Testis (tissue), 3 donors: ENCODE data around the gene STK33. TPM values are rescaled to one million over a fixed set of nuclear protein-coding genes. Genes with fewer than 3 reads are reported as not detected.

Source experiments
- DNase-seq: peaks from one replicate; pipeline ENCODE4 v3.0.0-alpha.2; 2019
- H3K27ac ChIP-seq, 2 donors: fragments of 200-600 bp; sonication (generic); one replicate each; pipeline ENCODE4 v1.5.1; 2019
- H3K27me3 ChIP-seq: fragments of 200-600 bp; sonication (generic); one replicate; pipeline ENCODE4 v1.5.1; 2019
- H3K36me3 ChIP-seq: fragments of 200-600 bp; sonication (generic); one replicate; pipeline ENCODE4 v1.5.1; 2017; ENCODE audit warnings: low read depth; ENCODE audit errors: missing control alignments
- H3K4me1 ChIP-seq: fragments of 200-600 bp; sonication (generic); one replicate; pipeline ENCODE4 v1.5.1; 2019
- H3K4me3 ChIP-seq, 2 donors: fragments of 200-600 bp; sonication (generic); one replicate each; pipeline ENCODE4 v1.5.1; 2017 to 2019
- H3K9me3 ChIP-seq: fragments of 200-600 bp; sonication (generic); one replicate; pipeline ENCODE4 v1.5.1; 2017
- POLR2A ChIP-seq: fragments of 450-650 bp; IDR thresholded peaks from one replicate; pipeline ENCODE4 v1.6.1; 2017; ENCODE audit warnings: antibody characterized with exemption, mild to moderate bottlenecking, moderate library complexity
- WGBS, 2 donors: methylation state at CpG; one replicate each; pipeline ENCODE4 v1.1.5; 2018; 5-methylcytosine and 5-hydroxymethylcytosine counted together
- intact Hi-C: fragments of 100-400 bp; cut with DNase I; formaldehyde crosslinking; loops from one replicate; pipeline ENCODE4 v1.15.1; 2023; ENCODE audit warnings: low total_unique reads
- polyA plus RNA-seq: library from polyadenylated mRNA; stranded (reverse); fragments of 350-450 nt; fragmentation: Illumina TruSeq; extraction: RNeasy Lipid Tissue Mini Kit (QIAGEN cat#74804); gene quantifications from one replicate; pipeline ENCODE4 v1.2.3, GENCODE V29; 2014; ENCODE audit warnings: low read depth, low replicate concordance; ENCODE audit not compliant: insufficient read depth
- total RNA-seq, 2 donors: library from RNA; depleted of rRNA; stranded (reverse); fragments of >200 nt; gene quantifications; one replicate each; pipeline ENCODE4 v1.2.3, GENCODE V29; 2016
- TF ChIP-seq, protein P1 (sequence below), 3 experiments: fragments of 450-650 bp in 2 of 3; fragments of 200-600 bp in 1 of 3; sonication (generic) in 1 of 3; IDR thresholded peaks; one replicate each; pipeline ENCODE4 v1.5.1; 2016 to 2019; ENCODE audit warnings: antibody characterized with exemption in 3 of 3, mild to moderate bottlenecking in 2 of 3, moderate library complexity in 1 of 3

Gene STK33
- total and polyA plus RNA-seq, 3 donors from 2014 or later, result 36.6 to 101 (median 49.9) TPM

DNA sequence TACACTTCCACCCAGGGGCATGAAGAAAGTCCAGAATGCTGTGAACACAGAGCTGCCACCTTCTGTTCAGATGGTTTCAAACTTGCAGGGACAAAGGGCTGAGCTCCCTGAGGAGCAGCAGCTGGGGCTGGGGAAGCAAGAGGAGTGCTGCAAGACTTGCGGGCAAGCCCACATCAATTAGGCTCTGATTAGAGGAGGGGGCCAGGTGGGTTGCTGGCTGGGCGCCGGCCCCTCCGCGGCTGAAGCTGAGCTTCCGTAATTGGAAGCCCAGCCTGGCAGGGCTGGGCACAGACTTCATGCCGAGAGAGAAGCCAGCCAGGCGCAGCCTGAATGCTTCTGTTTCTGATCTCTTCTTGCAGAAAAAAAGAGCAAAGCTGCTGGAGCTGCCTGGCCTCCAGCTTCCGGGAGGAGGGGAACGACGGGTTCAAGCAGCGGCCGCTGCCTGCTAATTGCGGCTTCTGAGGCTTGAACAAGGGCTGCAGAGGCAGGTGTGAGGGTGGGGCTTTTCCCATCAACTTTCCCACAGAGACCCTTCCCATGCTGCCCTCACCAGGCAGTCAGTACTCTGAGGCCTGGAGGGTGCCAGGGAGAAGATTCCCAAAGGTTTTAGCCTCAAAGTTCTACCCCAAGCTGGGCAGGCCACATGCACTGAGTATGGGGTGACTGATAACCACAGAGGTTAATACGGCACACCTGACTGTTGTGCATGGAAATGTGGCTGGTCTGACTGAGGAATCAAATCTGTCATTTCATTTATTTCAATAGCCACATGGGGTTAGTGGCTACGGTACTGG, 239.2 kb downstream of the STK33 start:
- DNase-seq, result peak; percentile 24
- no peaks in the 10 kb centered on the region for H3K9me3 ChIP-seq
- H3K4me3 ChIP-seq, result no peak overlapping the region
- H3K27ac ChIP-seq, result no peak overlapping the region
- WGBS, 2 donors, result 52 to 85% methylated on average over 2 to 16 of the region's 16 CpGs
- H3K36me3 ChIP-seq, result no peaks in the 10 kb centered on the region
- TF ChIP-seq, protein P1, sequence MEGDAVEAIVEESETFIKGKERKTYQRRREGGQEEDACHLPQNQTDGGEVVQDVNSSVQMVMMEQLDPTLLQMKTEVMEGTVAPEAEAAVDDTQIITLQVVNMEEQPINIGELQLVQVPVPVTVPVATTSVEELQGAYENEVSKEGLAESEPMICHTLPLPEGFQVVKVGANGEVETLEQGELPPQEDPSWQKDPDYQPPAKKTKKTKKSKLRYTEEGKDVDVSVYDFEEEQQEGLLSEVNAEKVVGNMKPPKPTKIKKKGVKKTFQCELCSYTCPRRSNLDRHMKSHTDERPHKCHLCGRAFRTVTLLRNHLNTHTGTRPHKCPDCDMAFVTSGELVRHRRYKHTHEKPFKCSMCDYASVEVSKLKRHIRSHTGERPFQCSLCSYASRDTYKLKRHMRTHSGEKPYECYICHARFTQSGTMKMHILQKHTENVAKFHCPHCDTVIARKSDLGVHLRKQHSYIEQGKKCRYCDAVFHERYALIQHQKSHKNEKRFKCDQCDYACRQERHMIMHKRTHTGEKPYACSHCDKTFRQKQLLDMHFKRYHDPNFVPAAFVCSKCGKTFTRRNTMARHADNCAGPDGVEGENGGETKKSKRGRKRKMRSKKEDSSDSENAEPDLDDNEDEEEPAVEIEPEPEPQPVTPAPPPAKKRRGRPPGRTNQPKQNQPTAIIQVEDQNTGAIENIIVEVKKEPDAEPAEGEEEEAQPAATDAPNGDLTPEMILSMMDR (IDR thresholded peaks at IDR 0.05), result no peak
- TF ChIP-seq POLR2A, result no peak
- no peaks in the 10 kb centered on the region for H3K27me3 ChIP-seq
- H3K4me1 ChIP-seq, result peaks cover 5% of the 10 kb centered on the region
- intact Hi-C loops, result no loop called here

DNA sequence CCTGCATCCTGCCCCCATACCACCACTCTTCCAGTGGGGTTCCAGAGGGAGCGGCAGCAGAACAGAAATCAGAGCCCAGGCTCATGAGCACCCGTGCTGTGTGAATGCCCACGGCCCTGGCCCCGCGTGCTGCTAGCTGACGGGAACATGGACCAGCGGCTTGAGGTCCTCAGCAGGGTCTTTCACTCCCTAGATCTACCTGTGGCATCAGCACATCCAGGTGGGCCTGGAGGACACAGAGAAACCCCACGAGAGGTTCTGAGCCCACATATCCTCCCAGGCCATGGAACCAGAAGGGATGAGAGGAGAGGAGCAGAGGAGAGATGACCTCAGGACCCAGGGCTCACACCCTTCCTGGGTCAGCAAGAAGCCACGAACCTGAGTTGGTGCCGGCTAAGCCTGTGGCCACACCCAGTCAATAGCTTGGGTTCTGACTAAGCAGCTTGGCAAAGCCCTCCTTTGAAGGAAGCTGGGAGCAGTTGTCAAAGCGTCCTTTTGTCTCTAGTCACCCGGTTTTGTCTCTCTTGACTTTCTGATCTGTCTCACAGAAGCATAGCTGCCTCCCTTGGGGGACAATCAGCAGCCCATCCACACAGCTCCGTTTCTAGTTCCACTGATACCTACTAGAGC, 241.0 kb downstream of the STK33 start:
- TF ChIP-seq POLR2A, result no peak
- TF ChIP-seq, protein P1 (IDR thresholded peaks at IDR 0.05), result no peak
- Histone ChIP-seq H3K4me3 (no peak overlapping the region), H3K4me1 (peaks cover 5% of the 10 kb centered on the region), H3K36me3 (no peaks in the 10 kb centered on the region), H3K9me3 (no peaks in the 10 kb centered on the region), H3K27me3 (no peaks in the 10 kb centered on the region), H3K27ac (no peak overlapping the region)
- 84 to 88% methylated on average over 12 to 13 of the region's 13 CpGs for WGBS, 2 donors
- intact Hi-C loops, result no loop called here
- DNase-seq, result no peak

DNA sequence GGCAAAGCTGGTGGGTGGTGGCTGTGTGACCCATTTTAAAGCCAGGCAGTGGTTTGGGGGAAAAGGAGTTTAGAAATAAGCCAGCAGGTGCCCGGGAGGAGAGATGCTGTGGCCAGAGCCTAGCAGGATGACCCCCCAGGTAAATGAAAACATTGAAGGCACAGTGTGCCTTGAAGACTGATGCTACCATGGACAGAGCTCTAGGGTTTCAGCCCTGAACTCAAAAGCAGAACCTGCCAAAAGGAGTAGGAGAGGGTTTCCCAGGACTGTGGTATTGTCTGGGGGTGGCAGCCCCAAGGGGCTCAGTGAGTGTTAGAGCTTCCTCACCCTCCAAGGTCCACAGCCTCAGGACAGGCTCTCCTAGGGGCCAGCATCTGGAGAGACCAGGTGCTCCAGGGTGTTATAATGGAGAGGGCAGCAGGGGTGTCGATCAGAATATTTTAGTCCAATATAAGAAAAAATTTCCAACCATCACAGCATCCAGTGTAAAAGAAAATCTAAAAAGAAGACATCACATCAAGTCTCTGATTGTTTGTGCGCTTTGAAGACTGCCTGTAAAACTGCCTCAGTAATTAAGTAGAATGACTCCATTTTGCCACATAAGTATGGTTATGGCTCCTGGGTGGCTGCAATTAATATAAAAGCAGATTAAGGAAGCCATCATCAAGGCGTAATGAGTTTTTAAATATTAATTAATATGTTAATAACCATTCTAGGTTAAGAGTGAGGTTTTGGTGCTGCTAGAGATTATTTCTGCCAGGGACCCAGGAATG, 241.7 kb downstream of the STK33 start:
- 92 to 93% methylated on average over 4 of the region's 4 CpGs for WGBS, 2 donors
- Histone ChIP-seq H3K9me3 (no peaks in the 10 kb centered on the region), H3K4me3 (no peak overlapping the region), H3K36me3 (no peaks in the 10 kb centered on the region), H3K27me3 (no peaks in the 10 kb centered on the region), H3K27ac (no peak overlapping the region), H3K4me1 (peaks cover 5% of the 10 kb centered on the region)
- intact Hi-C loops, result no loop called here
- DNase-seq, result no peak
- TF ChIP-seq, protein P1 (IDR thresholded peaks at IDR 0.05), result no peak
- TF ChIP-seq POLR2A, result no peak

DNA sequence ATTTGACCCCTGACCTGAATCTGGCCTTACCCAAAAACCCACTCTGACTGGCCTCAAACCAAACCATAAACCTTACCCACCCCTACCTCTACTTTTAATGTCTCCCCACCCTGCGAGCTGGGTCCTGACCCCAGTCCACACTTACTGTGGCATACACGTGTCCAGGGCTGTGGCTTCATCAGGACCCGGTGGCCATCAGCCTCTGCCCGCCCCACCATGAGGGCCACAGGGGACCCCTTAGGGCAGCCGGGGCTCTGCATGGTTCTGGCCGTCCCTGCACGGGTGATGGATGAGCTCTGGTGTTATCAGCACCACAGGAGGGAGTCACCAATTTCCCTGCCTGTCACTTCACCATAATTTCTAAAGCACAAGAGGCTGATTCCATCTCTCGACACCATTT, 242.8 kb downstream of the STK33 start:
- intact Hi-C loops, result no loop called here
- no peaks in the 10 kb centered on the region for H3K36me3 ChIP-seq
- H3K4me3 ChIP-seq, result no peak overlapping the region
- DNase-seq, result no peak
- peaks cover 5% of the 10 kb centered on the region for H3K4me1 ChIP-seq
- H3K27ac ChIP-seq, result no peak overlapping the region
- no peaks in the 10 kb centered on the region for H3K27me3 ChIP-seq
- H3K9me3 ChIP-seq, result no peaks in the 10 kb centered on the region
- 83 to 89% methylated on average over 7 to 8 of the region's 8 CpGs for WGBS, 2 donors
- TF ChIP-seq, protein P1 (IDR thresholded peaks at IDR 0.05), result no peak
- no peak for TF ChIP-seq POLR2A
